Fibroblast of skin of scalp (primary cell): ENCODE results near the gene SEC61A1. TPM values are rescaled to one million over a fixed set of nuclear protein-coding genes. Genes with fewer than 3 reads are reported as not detected.

Experiments
- DNase-seq: peaks from one replicate; pipeline ENCODE4 v3.0.0-alpha.2; 2013
- polyA plus RNA-seq, 2 experiments: library from polyadenylated mRNA; unstranded; fragments of 120-200 nt; gene quantifications; one replicate each; pipeline ENCODE4 v1.2.1, GENCODE V29; 2013; ENCODE audit not compliant: insufficient read length in 2 of 2

Gene SEC61A1
- 353 TPM for polyA plus RNA-seq (2013, experiment 1 of 2; ENCODE audit: insufficient read length)
- 359 TPM for polyA plus RNA-seq (2013, experiment 2 of 2; ENCODE audit: insufficient read length)

GRCh38 chr3:128051837-128052594 lies at the start of gene SEC61A1:
TSS of gene SEC61A1 (plus strand) at chr3:128052437. CDS start at chr3:128052553, 116 bp downstream.
- DNase-seq, result peak; percentile 97

- DNase-seq, result no peak
These were observed 47.6 kb upstream of the SEC61A1 start for GRCh38 chr3:128004661-128005060.

- no peak for DNase-seq
These were observed 45.9 kb upstream of the SEC61A1 start for GRCh38 chr3:128006061-128007032.

- no peak for DNase-seq
These were observed 45.2 kb upstream of the SEC61A1 start for GRCh38 chr3:128007033-128007424.

GRCh38 chr3:128009952-128010846 lies 42.0 kb upstream of the SEC61A1 start:
- DNase-seq, result peak; percentile 74

GRCh38 chr3:128011140-128011539 lies 41.1 kb upstream of the SEC61A1 start:
- DNase-seq, result peak; percentile 37

- DNase-seq, result no peak
These were observed 40.2 kb upstream of the SEC61A1 start for GRCh38 chr3:128012050-128012449.

- DNase-seq, result no peak
These were observed 37.7 kb upstream of the SEC61A1 start for GRCh38 chr3:128014548-128014947.

GRCh38 chr3:128016502-128016901 lies 35.7 kb upstream of the SEC61A1 start:
- no peak for DNase-seq

GRCh38 chr3:128021768-128022372 lies 30.4 kb upstream of the SEC61A1 start:
- no peak for DNase-seq

GRCh38 chr3:128033102-128033501 lies 19.1 kb upstream of the SEC61A1 start:
- no peak for DNase-seq

- no peak for DNase-seq
These were observed 16.1 kb upstream of the SEC61A1 start for GRCh38 chr3:128036119-128036518.

- DNase-seq, result no peak
These were observed 12.2 kb upstream of the SEC61A1 start for GRCh38 chr3:128040041-128040440.

- no peak for DNase-seq
These were observed 11.6 kb upstream of the SEC61A1 start for GRCh38 chr3:128040660-128041059.

- no peak for DNase-seq
These were observed 10.9 kb upstream of the SEC61A1 start for GRCh38 chr3:128041344-128041743.

- DNase-seq, result no peak
These were observed 1.6 kb upstream of the SEC61A1 start for GRCh38 chr3:128050597-128050996.

GRCh38 chr3:128051459-128051836 lies 789 bp upstream of the SEC61A1 start:
- peak; percentile 30 for DNase-seq

- no peak for DNase-seq
These were observed 536 bp downstream of the SEC61A1 start for GRCh38 chr3:128052595-128053351.

GRCh38 chr3:128053614-128054013 lies 1.4 kb downstream of the SEC61A1 start:
- no peak for DNase-seq

GRCh38 chr3:128054367-128054766 lies 2.1 kb downstream of the SEC61A1 start:
- DNase-seq, result peak; percentile 63

GRCh38 chr3:128056258-128056657 lies 4.0 kb downstream of the SEC61A1 start:
- no peak for DNase-seq
